ENCODE measurements around the gene RASSF8.

- TF ChIP-seq TCF7L2 (IDR thresholded peaks at IDR 0.05; ENCODE audit: borderline replicate concordance, extremely low read depth, insufficient read depth, insufficient read length) (no peak), CTCF (IDR thresholded peaks at IDR 0.05 in 2 of 3, conservative IDR thresholded peaks at IDR 0.05 in 1 of 3; ENCODE audit: borderline replicate concordance in 1 of 3, insufficient read depth in 1 of 3, low read depth in 2 of 3, low read length in 2 of 3) (no peak), CEBPB (IDR thresholded peaks at IDR 0.05; ENCODE audit: low read depth) (no peak), POLR2AphosphoS5 (IDR thresholded peaks at IDR 0.05; ENCODE audit: low read depth, low read length) (no peak), YY1 (IDR thresholded peaks at IDR 0.05; ENCODE audit: extremely low read depth, insufficient replicate concordance, low read depth, low read length) (no peak), EGR1 (IDR thresholded peaks at IDR 0.05; ENCODE audit: low read depth) (no peak), ELF1 (IDR thresholded peaks at IDR 0.05; ENCODE audit: borderline replicate concordance, low read depth) (no peak)
Measured at GRCh38 chr12:26128168-26128567, 169.7 kb downstream of the RASSF8 start.

All from HCT116 (cell line).